OCI-LY7 (cell line): Measurements from ENCODE around the gene DYNLT4.

Experiments used
- EZH2phosphoT487 ChIP-seq: fragments of 200-600 bp; sonication (generic); IDR thresholded peaks from 2 replicates; pipeline ENCODE4 v1.6.1; 2018; ENCODE audit warnings: low read depth, borderline replicate concordance, mild to moderate bottlenecking, mixed run types, antibody characterized with exemption, low read length, moderate library complexity, mixed read lengths
- TF ChIP-seq, protein P1 (sequence below): fragments of 200-600 bp; sonication (generic); conservative IDR thresholded peaks from 2 replicates; pipeline ENCODE4 v1.5.1; 2014; ENCODE audit warnings: mild to moderate bottlenecking, antibody characterized with exemption, low read length, moderate library complexity, mixed read lengths

DNA sequence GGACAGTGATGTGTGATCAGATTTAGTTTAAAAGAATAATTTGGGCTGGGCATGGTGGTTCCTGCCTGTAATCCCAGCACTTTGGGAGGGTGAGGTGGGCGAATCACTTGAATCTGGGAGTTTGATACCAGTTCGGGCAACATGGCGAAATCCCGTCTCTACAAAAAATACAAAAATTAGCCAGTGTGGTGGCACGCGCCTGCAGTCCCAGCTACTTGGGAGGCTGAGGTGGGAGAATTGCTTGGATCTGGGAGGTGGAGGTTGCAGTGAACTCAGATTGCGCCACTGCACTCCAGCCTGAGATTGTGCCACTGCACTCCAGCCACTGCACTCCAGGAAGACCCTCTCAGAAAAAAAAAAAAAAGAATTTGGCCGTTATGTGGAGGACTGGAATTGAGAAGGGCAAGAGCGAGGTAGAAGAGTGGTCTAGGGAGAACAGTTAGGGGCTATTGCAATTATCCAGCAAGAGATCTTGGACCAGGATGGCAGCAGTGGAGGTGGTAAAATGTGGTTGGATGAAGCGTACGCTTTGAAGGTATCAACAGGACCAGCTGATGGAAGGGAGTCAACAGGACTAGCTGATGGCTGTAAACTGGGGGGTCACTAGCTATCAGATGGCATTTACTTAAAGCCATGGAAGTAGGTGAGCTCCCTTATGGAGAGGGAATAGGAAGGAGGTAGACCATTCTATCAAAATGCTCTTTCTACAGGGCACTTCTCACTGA lies 10.8 kb upstream of the DYNLT4 start:
- TF ChIP-seq EZH2phosphoT487 = no peak
- TF ChIP-seq, protein P1, sequence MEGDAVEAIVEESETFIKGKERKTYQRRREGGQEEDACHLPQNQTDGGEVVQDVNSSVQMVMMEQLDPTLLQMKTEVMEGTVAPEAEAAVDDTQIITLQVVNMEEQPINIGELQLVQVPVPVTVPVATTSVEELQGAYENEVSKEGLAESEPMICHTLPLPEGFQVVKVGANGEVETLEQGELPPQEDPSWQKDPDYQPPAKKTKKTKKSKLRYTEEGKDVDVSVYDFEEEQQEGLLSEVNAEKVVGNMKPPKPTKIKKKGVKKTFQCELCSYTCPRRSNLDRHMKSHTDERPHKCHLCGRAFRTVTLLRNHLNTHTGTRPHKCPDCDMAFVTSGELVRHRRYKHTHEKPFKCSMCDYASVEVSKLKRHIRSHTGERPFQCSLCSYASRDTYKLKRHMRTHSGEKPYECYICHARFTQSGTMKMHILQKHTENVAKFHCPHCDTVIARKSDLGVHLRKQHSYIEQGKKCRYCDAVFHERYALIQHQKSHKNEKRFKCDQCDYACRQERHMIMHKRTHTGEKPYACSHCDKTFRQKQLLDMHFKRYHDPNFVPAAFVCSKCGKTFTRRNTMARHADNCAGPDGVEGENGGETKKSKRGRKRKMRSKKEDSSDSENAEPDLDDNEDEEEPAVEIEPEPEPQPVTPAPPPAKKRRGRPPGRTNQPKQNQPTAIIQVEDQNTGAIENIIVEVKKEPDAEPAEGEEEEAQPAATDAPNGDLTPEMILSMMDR = no peak
